Measurements from ENCODE around the gene RPGRIP1L.

DNA sequence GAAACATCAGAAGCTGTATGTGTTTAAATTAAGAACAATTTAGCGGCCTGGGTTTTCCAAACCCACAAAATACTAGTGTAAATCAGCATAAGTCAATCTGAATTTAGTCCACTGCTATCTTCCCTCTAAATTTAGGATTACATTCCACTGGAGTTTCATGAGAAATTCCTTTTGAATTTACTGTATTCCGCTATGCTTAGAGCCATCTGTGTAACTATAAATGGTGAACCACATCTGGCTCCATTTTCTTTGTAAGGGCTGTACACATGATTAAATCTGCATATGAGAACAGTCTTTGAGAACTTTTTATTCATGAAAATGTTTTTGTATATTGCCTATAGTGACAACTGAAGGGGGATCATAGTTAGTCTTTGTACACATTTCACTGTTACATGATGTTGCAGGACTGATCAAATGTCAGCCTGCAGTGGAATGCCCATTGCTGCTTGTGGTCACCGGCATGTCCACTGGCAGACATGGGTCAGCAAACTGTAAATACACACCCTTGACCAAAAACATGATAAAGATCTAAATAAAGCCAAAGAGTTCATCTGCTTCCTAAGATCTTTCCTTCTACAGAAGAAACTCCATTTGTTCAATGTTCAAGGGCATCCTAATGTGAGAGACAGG, 36.8 kb downstream of the RPGRIP1L start:
- TF ChIP-seq, protein P1, sequence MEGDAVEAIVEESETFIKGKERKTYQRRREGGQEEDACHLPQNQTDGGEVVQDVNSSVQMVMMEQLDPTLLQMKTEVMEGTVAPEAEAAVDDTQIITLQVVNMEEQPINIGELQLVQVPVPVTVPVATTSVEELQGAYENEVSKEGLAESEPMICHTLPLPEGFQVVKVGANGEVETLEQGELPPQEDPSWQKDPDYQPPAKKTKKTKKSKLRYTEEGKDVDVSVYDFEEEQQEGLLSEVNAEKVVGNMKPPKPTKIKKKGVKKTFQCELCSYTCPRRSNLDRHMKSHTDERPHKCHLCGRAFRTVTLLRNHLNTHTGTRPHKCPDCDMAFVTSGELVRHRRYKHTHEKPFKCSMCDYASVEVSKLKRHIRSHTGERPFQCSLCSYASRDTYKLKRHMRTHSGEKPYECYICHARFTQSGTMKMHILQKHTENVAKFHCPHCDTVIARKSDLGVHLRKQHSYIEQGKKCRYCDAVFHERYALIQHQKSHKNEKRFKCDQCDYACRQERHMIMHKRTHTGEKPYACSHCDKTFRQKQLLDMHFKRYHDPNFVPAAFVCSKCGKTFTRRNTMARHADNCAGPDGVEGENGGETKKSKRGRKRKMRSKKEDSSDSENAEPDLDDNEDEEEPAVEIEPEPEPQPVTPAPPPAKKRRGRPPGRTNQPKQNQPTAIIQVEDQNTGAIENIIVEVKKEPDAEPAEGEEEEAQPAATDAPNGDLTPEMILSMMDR (IDR thresholded peaks at IDR 0.05), result no peak
- TF ChIP-seq, protein P2, sequence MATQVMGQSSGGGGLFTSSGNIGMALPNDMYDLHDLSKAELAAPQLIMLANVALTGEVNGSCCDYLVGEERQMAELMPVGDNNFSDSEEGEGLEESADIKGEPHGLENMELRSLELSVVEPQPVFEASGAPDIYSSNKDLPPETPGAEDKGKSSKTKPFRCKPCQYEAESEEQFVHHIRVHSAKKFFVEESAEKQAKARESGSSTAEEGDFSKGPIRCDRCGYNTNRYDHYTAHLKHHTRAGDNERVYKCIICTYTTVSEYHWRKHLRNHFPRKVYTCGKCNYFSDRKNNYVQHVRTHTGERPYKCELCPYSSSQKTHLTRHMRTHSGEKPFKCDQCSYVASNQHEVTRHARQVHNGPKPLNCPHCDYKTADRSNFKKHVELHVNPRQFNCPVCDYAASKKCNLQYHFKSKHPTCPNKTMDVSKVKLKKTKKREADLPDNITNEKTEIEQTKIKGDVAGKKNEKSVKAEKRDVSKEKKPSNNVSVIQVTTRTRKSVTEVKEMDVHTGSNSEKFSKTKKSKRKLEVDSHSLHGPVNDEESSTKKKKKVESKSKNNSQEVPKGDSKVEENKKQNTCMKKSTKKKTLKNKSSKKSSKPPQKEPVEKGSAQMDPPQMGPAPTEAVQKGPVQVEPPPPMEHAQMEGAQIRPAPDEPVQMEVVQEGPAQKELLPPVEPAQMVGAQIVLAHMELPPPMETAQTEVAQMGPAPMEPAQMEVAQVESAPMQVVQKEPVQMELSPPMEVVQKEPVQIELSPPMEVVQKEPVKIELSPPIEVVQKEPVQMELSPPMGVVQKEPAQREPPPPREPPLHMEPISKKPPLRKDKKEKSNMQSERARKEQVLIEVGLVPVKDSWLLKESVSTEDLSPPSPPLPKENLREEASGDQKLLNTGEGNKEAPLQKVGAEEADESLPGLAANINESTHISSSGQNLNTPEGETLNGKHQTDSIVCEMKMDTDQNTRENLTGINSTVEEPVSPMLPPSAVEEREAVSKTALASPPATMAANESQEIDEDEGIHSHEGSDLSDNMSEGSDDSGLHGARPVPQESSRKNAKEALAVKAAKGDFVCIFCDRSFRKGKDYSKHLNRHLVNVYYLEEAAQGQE (IDR thresholded peaks at IDR 0.05; ENCODE audit: insufficient read depth in 1 of 2, low read depth in 2 of 2, low read length in 1 of 2), result no peak
- TF ChIP-seq TCF7L2 (IDR thresholded peaks at IDR 0.05; ENCODE audit: low read depth, low read length) (no peak), SIN3A (IDR thresholded peaks at IDR 0.05; ENCODE audit: borderline replicate concordance, insufficient read depth, low read depth, low read length) (no peak)
